NCI-H524 (cell line): Measurements from ENCODE around the gene MAML2.
"Not testable (repeated sequence)": the region's sequence is repeated elsewhere in the genome, so short reads cannot be mapped to it uniquely, and the experiment has no call there.

Source experiments
- DNase-seq, 2 experiments: peaks; one replicate each; lab custom pipeline; 2025; lab: John Stamatoyannopoulos, UW

MAML2 gene

GRCh38 chr11:96292291-96293010 lies 50.5 kb downstream of the MAML2 start:
- DNase-seq: no peak

GRCh38 chr11:96290631-96291030 lies 52.4 kb downstream of the MAML2 start:
- DNase-seq: no peak

- no peak for DNase-seq
Measured at GRCh38 chr11:96290031-96290430, 53.0 kb downstream of the MAML2 start.

- DNase-seq: no peak
Measured at GRCh38 chr11:96288915-96289314, 54.1 kb downstream of the MAML2 start.

- DNase-seq: no peak
Measured at GRCh38 chr11:96287822-96288439, 55.1 kb downstream of the MAML2 start.

GRCh38 chr11:96285985-96286384 lies 57.0 kb downstream of the MAML2 start:
- not testable (repeated sequence) for DNase-seq

- DNase-seq: no peak
Measured at GRCh38 chr11:96284917-96285316, 58.1 kb downstream of the MAML2 start.

- no peak for DNase-seq
Measured at GRCh38 chr11:96284401-96284800, 58.6 kb downstream of the MAML2 start.

GRCh38 chr11:96282625-96283220 lies 60.3 kb downstream of the MAML2 start:
- DNase-seq: no peak

GRCh38 chr11:96280444-96280843 lies 62.6 kb downstream of the MAML2 start:
- DNase-seq: no peak

GRCh38 chr11:96279896-96280290 lies 63.1 kb downstream of the MAML2 start:
- DNase-seq: no peak

GRCh38 chr11:96279018-96279895 lies 63.7 kb downstream of the MAML2 start:
- no peak for DNase-seq

- no peak for DNase-seq
Measured at GRCh38 chr11:96278039-96278897, 64.7 kb downstream of the MAML2 start.

- DNase-seq: no peak
Measured at GRCh38 chr11:96277696-96278038, 65.3 kb downstream of the MAML2 start.

GRCh38 chr11:96276836-96277235 lies 66.2 kb downstream of the MAML2 start:
- no peak for DNase-seq

GRCh38 chr11:96275801-96276594 lies 67.0 kb downstream of the MAML2 start:
- DNase-seq: no peak

- no peak for DNase-seq
Measured at GRCh38 chr11:96273507-96273906, 69.5 kb downstream of the MAML2 start.

GRCh38 chr11:96272529-96273222 lies 70.3 kb downstream of the MAML2 start:
- DNase-seq: no peak

GRCh38 chr11:96271777-96272176 lies 71.2 kb downstream of the MAML2 start:
- no peak for DNase-seq

GRCh38 chr11:96271352-96271751 lies 71.6 kb downstream of the MAML2 start:
- DNase-seq: not testable (repeated sequence)
